Measurements from ENCODE around the gene AURKAIP1. TPM values are rescaled to one million over a fixed set of nuclear protein-coding genes. Genes with fewer than 3 reads are reported as not detected.

Gene AURKAIP1
- total and polyA plus RNA-seq, 4 donors, result 43.5 to 208 (median 168) TPM

- WGBS, 2 donors, result 67 to 86% methylated on average over 12 of the region's 12 CpGs
Observed at GRCh38 chr1:1420654-1421141, 45.7 kb upstream of the AURKAIP1 start.

GRCh38 chr1:1419813-1420653 lies 45.0 kb upstream of the AURKAIP1 start:
- 10 to 31% methylated on average over 65 to 112 of the region's 112 CpGs for WGBS, 2 donors
- DNase-seq, result peak in 1 of 3 donors; percentile 58
- peak; percentile 41 for ATAC-seq (ENCODE audit: insufficient read depth, low FRiP score)
- H3K27me3 ChIP-seq (ENCODE audit: control insufficient read depth in 3 of 3, insufficient read depth in 3 of 3, low read length in 2 of 3), result no peaks in the 10 kb centered on the region
- no peak overlapping the region for H3K9ac ChIP-seq (ENCODE audit: insufficient read depth in 1 of 2, low read length in 2 of 2)
- H3K9me3 ChIP-seq (ENCODE audit: control insufficient read depth in 4 of 4, insufficient read depth in 3 of 4, low read length in 3 of 4), result peaks cover 0 to 2% (median 0%) of the 10 kb centered on the region in 4 donors
- H3K4me3 ChIP-seq, result peak overlapping the region; percentile 49
- H3K36me3 ChIP-seq (ENCODE audit: control insufficient read depth in 4 of 4, insufficient read depth in 4 of 4, low read length in 4 of 4), result no peaks in the 10 kb centered on the region
- peaks cover 0 to 24% (median 0%) of the 10 kb centered on the region in 5 donors for H3K4me1 ChIP-seq (ENCODE audit: control insufficient read depth in 5 of 5, insufficient read depth in 5 of 5, low read length in 5 of 5)
- no peak for TF ChIP-seq CTCF (IDR thresholded peaks at IDR 0.05; ENCODE audit: control extremely low read depth, extremely low read depth)
- peak overlapping the region in 1 of 2 donors; percentile 83 for H3K27ac ChIP-seq (ENCODE audit: low read depth in 1 of 2, low read length in 1 of 2)

More at GRCh38 chr1:1420654-1421141, 45.7 kb upstream of the AURKAIP1 start:
- DNase-seq (no peak), ATAC-seq (ENCODE audit: insufficient read depth, low FRiP score) (no peak)
- Histone ChIP-seq H3K9me3 (ENCODE audit: control insufficient read depth in 4 of 4, insufficient read depth in 3 of 4, low read length in 3 of 4) (peaks cover 0 to 2% (median 0%) of the 10 kb centered on the region in 4 donors), H3K27ac (ENCODE audit: low read depth in 1 of 2, low read length in 1 of 2) (peak overlapping the region in 1 of 2 donors; percentile 83), H3K27me3 (ENCODE audit: control insufficient read depth in 3 of 3, insufficient read depth in 3 of 3, low read length in 2 of 3) (no peaks in the 10 kb centered on the region), H3K4me1 (ENCODE audit: control insufficient read depth in 5 of 5, insufficient read depth in 5 of 5, low read length in 5 of 5) (peaks cover 0 to 24% (median 0%) of the 10 kb centered on the region in 5 donors), H3K9ac (ENCODE audit: insufficient read depth in 1 of 2, low read length in 2 of 2) (no peak overlapping the region), H3K36me3 (ENCODE audit: control insufficient read depth in 4 of 4, insufficient read depth in 4 of 4, low read length in 4 of 4) (no peaks in the 10 kb centered on the region), H3K4me3 (peak overlapping the region; percentile 18)
- TF ChIP-seq CTCF (IDR thresholded peaks at IDR 0.05; ENCODE audit: control extremely low read depth, extremely low read depth), result no peak

- Histone ChIP-seq H3K4me3 (no peak overlapping the region), H3K9me3 (ENCODE audit: control insufficient read depth in 4 of 4, insufficient read depth in 3 of 4, low read length in 3 of 4) (peaks cover 0 to 2% (median 0%) of the 10 kb centered on the region in 4 donors), H3K27me3 (ENCODE audit: control insufficient read depth in 3 of 3, insufficient read depth in 3 of 3, low read length in 2 of 3) (no peaks in the 10 kb centered on the region), H3K36me3 (ENCODE audit: control insufficient read depth in 4 of 4, insufficient read depth in 4 of 4, low read length in 4 of 4) (no peaks in the 10 kb centered on the region), H3K9ac (ENCODE audit: insufficient read depth in 1 of 2, low read length in 2 of 2) (no peak overlapping the region), H3K4me1 (ENCODE audit: control insufficient read depth in 5 of 5, insufficient read depth in 5 of 5, low read length in 5 of 5) (peaks cover 0 to 24% (median 0%) of the 10 kb centered on the region in 5 donors), H3K27ac (ENCODE audit: low read depth in 1 of 2, low read length in 1 of 2) (peak overlapping the region in 1 of 2 donors; percentile 83)
- no peak for TF ChIP-seq CTCF (IDR thresholded peaks at IDR 0.05; ENCODE audit: control extremely low read depth, extremely low read depth)
- DNase-seq (no peak), ATAC-seq (ENCODE audit: insufficient read depth, low FRiP score) (no peak)
- WGBS, 2 donors, result 79 to 93% methylated on average over 18 to 21 of the region's 21 CpGs
Observed at GRCh38 chr1:1419363-1419812, 44.4 kb upstream of the AURKAIP1 start.
